Measurements from ENCODE around the gene PCOLCE2. TPM values are rescaled to one million over a fixed set of nuclear protein-coding genes. Genes with fewer than 3 reads are reported as not detected.

PCOLCE2 gene
- total and polyA plus RNA-seq, 8 donors: 0.23 to 2.5 (median 0.66) TPM

GRCh38 chr3:142768338-142768737 lies 120.5 kb downstream of the PCOLCE2 start:
- no peak for DNase-seq
- ATAC-seq: no peak
- no peaks in the 10 kb centered on the region for H3K4me1 ChIP-seq
- H3K4me3 ChIP-seq: no peak overlapping the region
- no peak for FAIRE-seq
- no peaks in the 10 kb centered on the region for H3K9me3 ChIP-seq
- TF ChIP-seq CTCF (IDR thresholded peaks at IDR 0.05): no peak
- no peaks in the 10 kb centered on the region for H3K27me3 ChIP-seq
- H3K36me3 ChIP-seq: no peaks in the 10 kb centered on the region
- intact Hi-C loops (cut with DNase I): no loop called here
- no peak overlapping the region for H3K27ac ChIP-seq

Other genes starting within 250 kb of the PCOLCE2 start
- gene TRPC1, start 165.0 kb downstream of the PCOLCE2 start, total RNA-seq: 1 to 10 TPM in 5 of 6 donors, under 1 TPM in 1; 0.57 to 2.8 (median 1.3) TPM
- 1 to 10 TPM; 1.6 to 5.0 TPM for gene TRPC1, start 165.0 kb downstream of the PCOLCE2 start, polyA plus RNA-seq
- gene PAQR9, start 74.6 kb upstream of the PCOLCE2 start, total RNA-seq: under 1 TPM in 1 of 6 donors, not detected in 5; 0.13 TPM
- not detected for gene PAQR9, start 74.6 kb upstream of the PCOLCE2 start, polyA plus RNA-seq
- gene U2SURP, start 112.5 kb upstream of the PCOLCE2 start, total RNA-seq: 10 to 100 TPM; 29.4 to 48.2 (median 36.7) TPM
- gene U2SURP, start 112.5 kb upstream of the PCOLCE2 start, polyA plus RNA-seq: 10 to 100 TPM; 19.9 to 36.4 TPM
- 1 to 10 TPM in 2 of 6 donors, under 1 TPM in 4; 0.39 to 2.2 (median 0.74) TPM for gene CHST2, start 230.7 kb upstream of the PCOLCE2 start, total RNA-seq
- gene CHST2, start 230.7 kb upstream of the PCOLCE2 start, polyA plus RNA-seq: 1 to 10 TPM in 1 of 2 donors, under 1 TPM in 1; 0.49 to 2.0 TPM